Measurements from ENCODE around the gene ZNF460.
A peak's percentile ranks its signal among the peaks of the same experiment; 100 is the strongest.

The ZNF460 gene

GRCh38 chr19:57308514-57308913 lies 28.2 kb downstream of the ZNF460 start:
- Histone ChIP-seq H3K9me3 (peaks cover 0 to 17% (median 0%) of the 10 kb centered on the region in 3 donors), H3K4me3 (no peak overlapping the region), H3K4me1 (no peaks in the 10 kb centered on the region), H3K27ac (no peak overlapping the region), H3K36me3 (peaks cover 0 to 20% (median 15%) of the 10 kb centered on the region in 3 donors), H3K27me3 (no peaks in the 10 kb centered on the region)
- intact Hi-C loops (cut with DNase I; ENCODE audit: low total_unique reads) = no loop called here
- DNase-seq = no peak
- TF ChIP-seq, protein P1, sequence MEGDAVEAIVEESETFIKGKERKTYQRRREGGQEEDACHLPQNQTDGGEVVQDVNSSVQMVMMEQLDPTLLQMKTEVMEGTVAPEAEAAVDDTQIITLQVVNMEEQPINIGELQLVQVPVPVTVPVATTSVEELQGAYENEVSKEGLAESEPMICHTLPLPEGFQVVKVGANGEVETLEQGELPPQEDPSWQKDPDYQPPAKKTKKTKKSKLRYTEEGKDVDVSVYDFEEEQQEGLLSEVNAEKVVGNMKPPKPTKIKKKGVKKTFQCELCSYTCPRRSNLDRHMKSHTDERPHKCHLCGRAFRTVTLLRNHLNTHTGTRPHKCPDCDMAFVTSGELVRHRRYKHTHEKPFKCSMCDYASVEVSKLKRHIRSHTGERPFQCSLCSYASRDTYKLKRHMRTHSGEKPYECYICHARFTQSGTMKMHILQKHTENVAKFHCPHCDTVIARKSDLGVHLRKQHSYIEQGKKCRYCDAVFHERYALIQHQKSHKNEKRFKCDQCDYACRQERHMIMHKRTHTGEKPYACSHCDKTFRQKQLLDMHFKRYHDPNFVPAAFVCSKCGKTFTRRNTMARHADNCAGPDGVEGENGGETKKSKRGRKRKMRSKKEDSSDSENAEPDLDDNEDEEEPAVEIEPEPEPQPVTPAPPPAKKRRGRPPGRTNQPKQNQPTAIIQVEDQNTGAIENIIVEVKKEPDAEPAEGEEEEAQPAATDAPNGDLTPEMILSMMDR (IDR thresholded peaks at IDR 0.05) = no peak

DNA sequence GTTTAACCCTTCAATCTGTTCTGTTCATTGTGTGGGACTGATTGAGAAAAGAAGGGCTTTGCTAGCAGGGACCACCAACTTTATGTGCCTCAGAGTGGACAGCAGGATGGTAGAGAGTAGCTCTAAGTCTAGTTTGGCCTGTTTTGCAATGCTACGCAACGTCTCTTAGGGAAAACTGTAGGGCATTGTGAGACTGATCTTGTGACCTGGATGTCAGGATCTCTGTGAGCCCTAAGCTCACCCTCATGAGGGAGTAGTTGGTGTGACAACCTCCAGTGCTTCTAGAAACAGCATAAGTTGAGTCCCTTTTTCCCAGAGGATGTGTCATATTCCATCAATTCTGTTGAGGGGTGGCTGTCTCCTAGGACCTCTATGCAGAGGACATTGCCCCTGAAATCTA lies 30.5 kb downstream of the ZNF460 start:
- Histone ChIP-seq H3K9me3 (peaks cover 0 to 10% (median 0%) of the 10 kb centered on the region in 3 donors), H3K4me3 (no peak overlapping the region), H3K36me3 (peaks cover 0 to 1% (median under 1%) of the 10 kb centered on the region in 3 donors), H3K27me3 (no peaks in the 10 kb centered on the region), H3K27ac (no peak overlapping the region), H3K4me1 (no peaks in the 10 kb centered on the region)
- intact Hi-C loops (cut with DNase I; ENCODE audit: low total_unique reads) = no loop called here
- TF ChIP-seq, protein P1 (IDR thresholded peaks at IDR 0.05) = no peak
- no peak for DNase-seq

DNA sequence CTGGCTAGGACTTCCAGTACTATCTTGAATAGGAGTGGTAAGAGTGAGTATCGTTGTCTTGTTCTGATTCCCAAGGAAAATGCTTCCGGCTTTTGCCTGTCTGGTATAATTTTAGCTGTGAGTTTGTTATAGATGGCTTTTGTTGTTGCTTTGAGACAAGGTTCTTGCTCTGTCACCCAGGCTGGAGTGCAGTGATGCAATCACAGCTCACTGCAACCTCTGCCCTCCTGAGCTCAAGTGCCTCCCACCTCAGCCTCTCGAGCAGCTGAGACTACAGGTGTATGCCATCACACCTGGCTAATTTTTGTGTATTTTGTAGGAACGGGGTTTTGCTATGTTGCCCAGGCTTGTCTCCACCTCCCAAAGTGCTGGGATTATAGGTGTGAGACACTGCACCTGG lies 33.9 kb downstream of the ZNF460 start:
- TF ChIP-seq, protein P1 (IDR thresholded peaks at IDR 0.05) = no peak
- no peak overlapping the region for H3K27ac ChIP-seq
- intact Hi-C loops (cut with DNase I; ENCODE audit: low total_unique reads) = no loop called here
- no peak for DNase-seq
- H3K4me1 ChIP-seq = no peaks in the 10 kb centered on the region
- H3K4me3 ChIP-seq = no peak overlapping the region
- no peaks in the 10 kb centered on the region for H3K9me3 ChIP-seq
- H3K27me3 ChIP-seq = peaks cover 0 to 9% of the 10 kb centered on the region in 2 donors
- H3K36me3 ChIP-seq = no peaks in the 10 kb centered on the region

DNA sequence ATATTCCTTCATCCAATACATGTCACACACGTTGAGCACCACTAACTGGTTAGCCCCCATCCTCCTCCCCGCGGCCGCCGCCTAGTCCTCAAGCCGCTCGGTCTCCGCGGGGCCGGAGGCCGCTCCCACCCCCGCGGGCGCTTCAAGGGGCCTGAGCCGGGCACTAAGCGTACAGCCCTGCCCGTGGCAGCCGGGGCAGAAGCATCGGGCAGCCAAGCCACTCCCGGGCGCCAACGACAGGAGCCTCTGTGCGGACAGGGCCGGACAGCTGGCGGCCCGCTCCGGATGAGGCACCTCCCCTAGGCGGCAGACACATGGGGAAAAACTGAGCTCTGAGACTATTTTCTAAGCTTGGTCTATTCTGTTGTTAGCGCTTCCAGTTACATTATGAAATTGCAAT lies 37.2 kb downstream of the ZNF460 start:
- H3K36me3 ChIP-seq = peaks cover 0 to 5% (median 2%) of the 10 kb centered on the region in 3 donors
- peaks cover 0 to 5% (median 1%) of the 10 kb centered on the region in 3 donors for H3K9me3 ChIP-seq
- TF ChIP-seq, protein P1 (IDR thresholded peaks at IDR 0.05) = no peak
- peaks cover 0 to 18% (median 13%) of the 10 kb centered on the region in 4 donors for H3K4me1 ChIP-seq
- no peak overlapping the region for H3K27ac ChIP-seq
- DNase-seq = no peak
- no peak overlapping the region for H3K4me3 ChIP-seq
- intact Hi-C loops (cut with DNase I; ENCODE audit: low total_unique reads) = no loop called here
- peaks cover 0 to 9% of the 10 kb centered on the region in 2 donors for H3K27me3 ChIP-seq

DNA sequence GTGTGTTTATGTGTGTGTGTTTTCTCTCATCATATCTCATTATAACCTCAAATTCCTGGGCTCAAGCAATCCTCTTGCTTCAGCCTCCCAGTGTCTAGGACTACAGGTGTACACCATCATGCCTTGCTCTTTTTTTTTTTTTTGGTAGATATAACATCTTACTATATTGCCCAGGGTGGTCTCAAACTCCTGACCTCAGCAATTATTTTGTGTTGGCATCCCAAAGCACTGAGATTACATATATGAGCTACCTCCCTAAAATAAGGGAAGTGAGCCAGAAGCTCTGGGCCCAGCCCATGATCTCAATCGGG lies 39.5 kb downstream of the ZNF460 start:
- H3K4me3 ChIP-seq = peak overlapping the region; percentile 93 to 94
- DNase-seq = no peak
- H3K27me3 ChIP-seq = peaks cover 0 to 9% of the 10 kb centered on the region in 2 donors
- peaks cover 0 to 26% (median 13%) of the 10 kb centered on the region in 3 donors for H3K9me3 ChIP-seq
- intact Hi-C loops (cut with DNase I; ENCODE audit: low total_unique reads) = loop anchor here (5.0 kb wide), 1 partner anchor 37 kb away; no protein-coding TSS in a partner anchor
- H3K4me1 ChIP-seq = peaks cover 0 to 18% (median 13%) of the 10 kb centered on the region in 4 donors
- H3K27ac ChIP-seq = peak overlapping the region; percentile 87 to 95
- peaks cover 23 to 25% (median 23%) of the 10 kb centered on the region in 3 donors for H3K36me3 ChIP-seq
- TF ChIP-seq, protein P1 (IDR thresholded peaks at IDR 0.05) = no peak
